IMR-90 (cell line): ENCODE measurements around the gene TUBGCP6. TPM values are rescaled to one million over a fixed set of nuclear protein-coding genes. Genes with fewer than 3 reads are reported as not detected.
A peak's percentile ranks its signal among the peaks of the same experiment; 100 is the strongest.

Experiments used
- ATAC-seq: fragments of 200-7000 bp; cut with Tn5 transposase; 2 replicates; pipeline ENCODE4 v1.9.1; 2020; ENCODE audit warnings: low read depth, mild to moderate bottlenecking, moderate library complexity
- BruUV-seq: library from RNA; stranded (reverse); fragments of 400-500 nt; replicated peaks from 2 replicates; lab custom pipeline; 2021; lab: Mats Ljungman, UMichigan
- CTCF ChIA-PET: fragments of 300-600 bp; formaldehyde crosslinking; extraction: SDS; loops from one replicate; lab custom pipeline; 2021; ENCODE audit warnings: antibody characterized with exemption; lab: Yijun Ruan, JAX
- POLR2A ChIA-PET: fragments of 300-600 bp; sonication (Branson Sonifier 250); formaldehyde crosslinking; loops from one replicate; lab custom pipeline; 2022; ENCODE audit warnings: antibody characterized with exemption; ENCODE audit not compliant: unreplicated experiment; lab: Charles Lee
- DNase-seq: peaks from one replicate; pipeline ENCODE4 v3.0.0; 2013
- H2AFZ ChIP-seq: replicated peaks from 2 replicates; pipeline ENCODE3; 2013; ENCODE audit warnings: low read length, mild to moderate bottlenecking; ENCODE audit not compliant: poor library complexity
- H2AK5ac ChIP-seq: 2 replicates; pipeline ENCODE4 v1.6.1; 2013; ENCODE audit warnings: low read depth, low read length, inconsistent platforms
- H2AK9ac ChIP-seq: replicated peaks from 2 replicates; pipeline ENCODE3; 2013; ENCODE audit warnings: mild to moderate bottlenecking, low read depth, low read length, moderate library complexity; ENCODE audit not compliant: poor library complexity
- H2BK120ac ChIP-seq: 2 replicates; pipeline ENCODE4 v1.6.1; 2013; ENCODE audit warnings: low read depth, low read length, inconsistent platforms
- H2BK15ac ChIP-seq: 3 replicates; pipeline ENCODE4 v1.6.1; 2013; ENCODE audit warnings: low read depth, low read length, inconsistent platforms
- H2BK20ac ChIP-seq: 2 replicates; pipeline ENCODE4 v1.6.1; 2013; ENCODE audit warnings: low read depth, mild to moderate bottlenecking, inconsistent platforms, low read length, moderate library complexity
- H2BK5ac ChIP-seq: 2 replicates; pipeline ENCODE4 v1.6.1; 2013; ENCODE audit warnings: mild to moderate bottlenecking, low read depth, low read length, inconsistent platforms; ENCODE audit not compliant: poor library complexity, severe bottlenecking
- H3K14ac ChIP-seq: replicated peaks from 2 replicates; pipeline ENCODE4 v1.6.1; 2013; ENCODE audit warnings: low read depth, low read length, inconsistent platforms
- H3K18ac ChIP-seq: 2 replicates; pipeline ENCODE4 v1.6.1; 2013; ENCODE audit warnings: low read depth, low read length, control low read depth
- H3K23ac ChIP-seq: 2 replicates; pipeline ENCODE4 v1.6.1; 2013; ENCODE audit warnings: low read depth, low read length, inconsistent platforms
- H3K27ac ChIP-seq: 2 replicates; pipeline ENCODE4 v1.5.1; 2013; ENCODE audit warnings: mild to moderate bottlenecking, control low read depth, low read length; ENCODE audit not compliant: insufficient read depth
- H3K27me3 ChIP-seq: 2 replicates; pipeline ENCODE4 v1.6.1; 2013; ENCODE audit warnings: low read length; ENCODE audit not compliant: control insufficient read depth, insufficient read depth
- H3K36me3 ChIP-seq: 2 replicates; pipeline ENCODE4 v1.6.1; 2013; ENCODE audit warnings: low read length, mixed read lengths; ENCODE audit not compliant: control insufficient read depth, insufficient read depth
- H3K4ac ChIP-seq: 2 replicates; pipeline ENCODE4 v1.6.1; 2013; ENCODE audit warnings: low read depth, low read length, inconsistent platforms
- H3K4me1 ChIP-seq: 2 replicates; pipeline ENCODE4 v1.6.1; 2013; ENCODE audit warnings: low read length, mixed read lengths; ENCODE audit not compliant: control insufficient read depth, insufficient read depth
- H3K4me2 ChIP-seq: 2 replicates; pipeline ENCODE4 v1.6.1; 2013; ENCODE audit warnings: low read depth, mild to moderate bottlenecking, control low read depth, low read length, moderate library complexity
- H3K4me3 ChIP-seq: 2 replicates; pipeline ENCODE4 v1.5.1; 2013; ENCODE audit warnings: low read depth, mild to moderate bottlenecking, control low read depth, low read length, moderate library complexity; ENCODE audit not compliant: insufficient read depth
- H3K56ac ChIP-seq: 2 replicates; pipeline ENCODE4 v1.6.1; 2013; ENCODE audit warnings: low read length, inconsistent platforms; ENCODE audit not compliant: insufficient read depth; ENCODE audit errors: extremely low read depth
- H3K79me1 ChIP-seq, 2 experiments: 2 replicates each; pipeline ENCODE4 v1.6.1; 2013; ENCODE audit warnings: low read length in 2 of 2, inconsistent platforms in 1 of 2, low read depth in 1 of 2
- H3K9ac ChIP-seq: 2 replicates; pipeline ENCODE4 v1.6.1; 2013; ENCODE audit warnings: low read depth, low read length, control low read depth
- H3K9me1 ChIP-seq: 2 replicates; pipeline ENCODE4 v1.6.1; 2013; ENCODE audit warnings: low read length, inconsistent platforms; ENCODE audit not compliant: insufficient read depth
- H3K9me3 ChIP-seq: 2 replicates; pipeline ENCODE4 v1.6.1; 2013; ENCODE audit warnings: low read length; ENCODE audit not compliant: control insufficient read depth, insufficient read depth
- H4K20me1 ChIP-seq: 2 replicates; pipeline ENCODE4 v1.6.1; 2013; ENCODE audit warnings: low read length, inconsistent platforms; ENCODE audit not compliant: insufficient read depth
- H4K5ac ChIP-seq: 2 replicates; pipeline ENCODE4 v1.6.1; 2013; ENCODE audit warnings: mild to moderate bottlenecking, low read depth, low read length, control low read depth
- H4K8ac ChIP-seq, 2 experiments: 2 replicates each; pipeline ENCODE4 v1.6.1; 2013; ENCODE audit warnings: low read depth in 2 of 2, low read length in 2 of 2, control low read depth in 1 of 2, inconsistent platforms in 1 of 2
- H4K91ac ChIP-seq: 2 replicates; pipeline ENCODE4 v1.6.1; 2013; ENCODE audit warnings: low read depth, low read length, inconsistent platforms; ENCODE audit not compliant: insufficient read depth
- BHLHE40 ChIP-seq: fragments of 150-350 bp; IDR thresholded peaks from 2 replicates; pipeline ENCODE4 v1.6.1; 2016; ENCODE audit warnings: mild to moderate bottlenecking, low read depth, low read length
- CEBPB ChIP-seq: IDR thresholded peaks from 2 replicates; pipeline ENCODE4 v1.6.1; 2012; ENCODE audit warnings: low read depth, low read length, improper control_type of control experiment
- CHD1 ChIP-seq: IDR thresholded peaks from 2 replicates; pipeline ENCODE4 v1.6.1; 2012; ENCODE audit warnings: low read depth, low read length, improper control_type of control experiment
- ELK1 ChIP-seq: fragments of 150-350 bp; IDR thresholded peaks from 2 replicates; pipeline ENCODE4 v1.6.1; 2016; ENCODE audit warnings: low read depth, mild to moderate bottlenecking, low read length, moderate library complexity, borderline replicate concordance
- FOS ChIP-seq: fragments of 150-350 bp; IDR thresholded peaks from 2 replicates; pipeline ENCODE4 v1.6.1; 2016; ENCODE audit warnings: low read depth, low read length
- MAFK ChIP-seq: IDR thresholded peaks from 2 replicates; pipeline ENCODE4 v1.6.1; 2012; ENCODE audit warnings: low read depth, low read length, improper control_type of control experiment
- MAZ ChIP-seq: IDR thresholded peaks from 2 replicates; pipeline ENCODE4 v1.6.1; 2012; ENCODE audit warnings: low read depth, mild to moderate bottlenecking, low read length, improper control_type of control experiment, moderate library complexity, borderline replicate concordance
- MXI1 ChIP-seq: IDR thresholded peaks from 2 replicates; pipeline ENCODE4 v1.6.1; 2012; ENCODE audit warnings: low read depth, mild to moderate bottlenecking, low read length, moderate library complexity, borderline replicate concordance
- NFE2L2 ChIP-seq: fragments of 150-350 bp; IDR thresholded peaks from 2 replicates; pipeline ENCODE4 v1.6.1; 2016; ENCODE audit warnings: low read depth, mild to moderate bottlenecking, low read length
- POLR2A ChIP-seq: IDR thresholded peaks from 2 replicates; pipeline ENCODE4 v1.6.1; 2012; ENCODE audit warnings: mild to moderate bottlenecking, low read depth, low read length
- RAD21 ChIP-seq: IDR thresholded peaks from 2 replicates; pipeline ENCODE4 v1.6.1; 2012; ENCODE audit warnings: low read length, improper control_type of control experiment
- RCOR1 ChIP-seq: IDR thresholded peaks from 2 replicates; pipeline ENCODE4 v1.6.1; 2012; ENCODE audit warnings: mild to moderate bottlenecking, low read length, improper control_type of control experiment; ENCODE audit not compliant: insufficient replicate concordance
- RFX5 ChIP-seq: IDR thresholded peaks from 2 replicates; pipeline ENCODE4 v1.8.0; 2012; ENCODE audit warnings: low read depth, mild to moderate bottlenecking, low read length, moderate library complexity
- SMC3 ChIP-seq: fragments of 150-350 bp; IDR thresholded peaks from 2 replicates; pipeline ENCODE4 v1.6.1; 2016; ENCODE audit warnings: low read depth, mild to moderate bottlenecking, antibody characterized with exemption, low read length, moderate library complexity
- USF2 ChIP-seq: fragments of 150-350 bp; IDR thresholded peaks from 2 replicates; pipeline ENCODE4 v1.6.1; 2017; ENCODE audit warnings: mild to moderate bottlenecking, antibody characterized with exemption, low read length, low read depth
- WGBS, 2 experiments: methylation state at CpG; one replicate each; pipeline versions ENCODE4 v1.1.5 to v1.1.7; 2013; ENCODE audit warnings: missing lambda C conversion rate in 2 of 2; ENCODE audit not compliant: insufficient read length in 1 of 2; ENCODE audit errors: extremely low coverage in 2 of 2; 5-methylcytosine and 5-hydroxymethylcytosine counted together
- dilution Hi-C: fragments of 300-500 bp; cut with HindIII; formaldehyde crosslinking; loops from one replicate; pipeline ENCODE4 v1.14.3; 2018; ENCODE audit warnings: low sequenced_read_pairs; ENCODE audit not compliant: unreplicated experiment
- in situ Hi-C: fragments of 300-500 bp; cut with MboI; formaldehyde crosslinking; loops from 3 replicates; pipeline ENCODE4 v1.14.3; 2019; ENCODE audit warnings: low sequenced_read_pairs, inconsistent platforms, mixed read lengths
- intact Hi-C: fragments of 100-400 bp; cut with micrococcal nuclease; formaldehyde crosslinking; loops from 2 replicates; pipeline ENCODE4 v1.10.0; 2022
- polyA plus RNA-seq, 3 experiments: library from polyadenylated mRNA; depleted of rRNA; stranded (reverse); fragments of >200 nt; gene quantifications; 2 replicates each; pipeline ENCODE4 v1.2.3, GENCODE V29; 2012; ENCODE audit warnings: low replicate concordance in 1 of 3
- total RNA-seq: library from RNA; depleted of rRNA; stranded (reverse); fragments of >200 nt; gene quantifications from 2 replicates; pipeline ENCODE4 v1.2.3, GENCODE V29; 2012
- TF ChIP-seq, protein P1 (sequence below): conservative IDR thresholded peaks from 2 replicates; pipeline ENCODE4 v1.5.1; 2012; ENCODE audit warnings: mild to moderate bottlenecking, low read depth, low read length, improper control_type of control experiment

Gene TUBGCP6
- total and polyA plus RNA-seq, 2 of the 4 experiments (the other 2 are of a cell fraction), result 10.8 to 28.6 TPM

DNA sequence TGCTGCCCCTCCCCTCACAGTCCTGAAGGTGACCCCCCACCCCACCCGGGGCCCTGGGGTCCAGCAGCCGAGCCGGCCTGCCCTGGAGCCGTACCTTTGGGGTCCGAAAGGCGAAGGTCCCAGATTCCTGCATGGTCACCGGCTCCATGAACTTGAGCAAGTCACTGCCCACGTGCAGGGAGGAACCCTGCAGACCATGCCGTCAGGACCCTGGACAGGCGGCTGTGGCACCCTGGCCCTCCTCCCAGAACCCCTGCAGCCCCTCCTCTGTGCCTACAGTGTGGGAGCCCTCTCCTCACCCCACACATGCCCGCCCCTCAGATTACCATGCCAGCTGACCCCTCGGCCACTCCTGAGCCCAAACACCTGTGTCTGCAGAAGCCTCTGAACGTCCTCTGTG, 39.7 kb upstream of the TUBGCP6 start:
- in situ Hi-C loops (no loop called here), dilution Hi-C loops (no loop called here), intact Hi-C loops (no loop called here)
- H4K91ac ChIP-seq, result no peak overlapping the region
- TF ChIP-seq BHLHE40, result no peak
- TF ChIP-seq, protein P1, sequence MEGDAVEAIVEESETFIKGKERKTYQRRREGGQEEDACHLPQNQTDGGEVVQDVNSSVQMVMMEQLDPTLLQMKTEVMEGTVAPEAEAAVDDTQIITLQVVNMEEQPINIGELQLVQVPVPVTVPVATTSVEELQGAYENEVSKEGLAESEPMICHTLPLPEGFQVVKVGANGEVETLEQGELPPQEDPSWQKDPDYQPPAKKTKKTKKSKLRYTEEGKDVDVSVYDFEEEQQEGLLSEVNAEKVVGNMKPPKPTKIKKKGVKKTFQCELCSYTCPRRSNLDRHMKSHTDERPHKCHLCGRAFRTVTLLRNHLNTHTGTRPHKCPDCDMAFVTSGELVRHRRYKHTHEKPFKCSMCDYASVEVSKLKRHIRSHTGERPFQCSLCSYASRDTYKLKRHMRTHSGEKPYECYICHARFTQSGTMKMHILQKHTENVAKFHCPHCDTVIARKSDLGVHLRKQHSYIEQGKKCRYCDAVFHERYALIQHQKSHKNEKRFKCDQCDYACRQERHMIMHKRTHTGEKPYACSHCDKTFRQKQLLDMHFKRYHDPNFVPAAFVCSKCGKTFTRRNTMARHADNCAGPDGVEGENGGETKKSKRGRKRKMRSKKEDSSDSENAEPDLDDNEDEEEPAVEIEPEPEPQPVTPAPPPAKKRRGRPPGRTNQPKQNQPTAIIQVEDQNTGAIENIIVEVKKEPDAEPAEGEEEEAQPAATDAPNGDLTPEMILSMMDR, result no peak
- TF ChIP-seq ELK1, result no peak
- no peak for TF ChIP-seq MAFK
- no peak for TF ChIP-seq CHD1
- no peak for TF ChIP-seq MXI1
- TF ChIP-seq SMC3, result no peak
- TF ChIP-seq USF2, result no peak
- TF ChIP-seq NFE2L2, result no peak
- TF ChIP-seq CEBPB, result no peak
- no peak for TF ChIP-seq RAD21
- TF ChIP-seq POLR2A, result no peak
- TF ChIP-seq MAZ, result no peak
- TF ChIP-seq RFX5, result no peak
- no peak for TF ChIP-seq FOS
- no peak for TF ChIP-seq RCOR1
- H3K4me3 ChIP-seq, result no peak overlapping the region
- no TSS peak for BruUV-seq
- no peak overlapping the region for H3K14ac ChIP-seq
- no peak overlapping the region for H3K23ac ChIP-seq
- H3K36me3 ChIP-seq, result peaks cover 89% of the 10 kb centered on the region
- DNase-seq (no peak), ATAC-seq (no peak)
- H3K4me2 ChIP-seq, result no peak overlapping the region
- no peaks in the 10 kb centered on the region for H3K9me1 ChIP-seq
- H2BK20ac ChIP-seq, result no peak overlapping the region
- H3K56ac ChIP-seq, result no peak overlapping the region
- no peak overlapping the region for H4K5ac ChIP-seq
- no peaks in the 10 kb centered on the region for H3K9me3 ChIP-seq
- 84% methylated on average over 3 of the region's 13 CpGs; no CpG with 5 or more reads in 1 of the 2 experiments for WGBS, 2 experiments
- H3K79me1 ChIP-seq, result peaks cover 13 to 55% of the 10 kb centered on the region in 2 experiments; a peak in 3 of 4 replicates
- H4K20me1 ChIP-seq, result peaks cover 59% of the 10 kb centered on the region
- CTCF ChIA-PET, result no interaction called here
- no peak overlapping the region for H2AFZ ChIP-seq
- POLR2A ChIA-PET, result no interaction called here
- no peak overlapping the region for H3K18ac ChIP-seq
- H2AK5ac ChIP-seq, result no peak overlapping the region
- no peak overlapping the region for H2BK15ac ChIP-seq
- no peak overlapping the region for H4K8ac ChIP-seq
- no peak overlapping the region for H2BK5ac ChIP-seq
- peak overlapping the region; percentile 16 for H2AK9ac ChIP-seq
- H2BK120ac ChIP-seq, result no peak overlapping the region
- no peak overlapping the region for H3K4ac ChIP-seq
- H3K27me3 ChIP-seq, result no peaks in the 10 kb centered on the region
- peaks cover 8% of the 10 kb centered on the region for H3K4me1 ChIP-seq
- no peak overlapping the region for H3K27ac ChIP-seq
- no peak overlapping the region for H3K9ac ChIP-seq
